ENCODE data around the gene RAX2. TPM values are rescaled to one million over a fixed set of nuclear protein-coding genes. Genes with fewer than 3 reads are reported as not detected.

The RAX2 gene
- total and polyA plus RNA-seq, 2 of the 8 experiments (the other 6 are each of a cell fraction or from before 2014, with no cell fraction given): 0.08 TPM; not detected in 1

- no peak for FAIRE-seq
- peak overlapping the region; percentile 32 to 59 (median 44) for H3K4me3 ChIP-seq (ENCODE audit: extremely low read depth in 1 of 4, insufficient read depth in 2 of 4, low read depth in 3 of 4, low read length in 4 of 4)
- TF ChIP-seq POLR2A (IDR thresholded peaks at IDR 0.05; ENCODE audit: control extremely low read depth in 1 of 2, low read depth in 2 of 2, low read length in 2 of 2) (no peak), CEBPB (IDR thresholded peaks at IDR 0.05; ENCODE audit: low read depth, low read length) (no peak), ATF3 (IDR thresholded peaks at IDR 0.05; ENCODE audit: insufficient read depth, low read depth, low read length) (no peak), ATF2 (IDR thresholded peaks at IDR 0.05; ENCODE audit: low read length) (no peak), CHD1 (IDR thresholded peaks at IDR 0.05; ENCODE audit: low read depth, low read length) (no peak), KDM4A (IDR thresholded peaks at IDR 0.05; ENCODE audit: low read depth, low read length, severe bottlenecking) (peak; percentile 50), USF2 (IDR thresholded peaks at IDR 0.05; ENCODE audit: low read length) (no peak), RBBP5 (IDR thresholded peaks at IDR 0.05; ENCODE audit: borderline replicate concordance, low read depth, low read length) (no peak)
Observed at GRCh38 chr19:3801412-3802096, 29.5 kb upstream of the RAX2 start.

More at GRCh38 chr19:3801412-3802096, 29.5 kb upstream of the RAX2 start:
- no peak overlapping the region for H2BK20ac ChIP-seq (ENCODE audit: low read length)
- no peak overlapping the region for H4K91ac ChIP-seq (replicated peaks; ENCODE audit: insufficient read length, low read length)
- H3K79me2 ChIP-seq (ENCODE audit: control insufficient read depth in 1 of 2, insufficient read depth in 2 of 2, low read length in 2 of 2): no peaks in the 10 kb centered on the region
- H3K27ac ChIP-seq (ENCODE audit: low read depth, low read length): no peak overlapping the region
- H4K5ac ChIP-seq (ENCODE audit: insufficient read length, low read depth, low read length): no peak overlapping the region
- H3K9ac ChIP-seq (replicated peaks in 1 of 4; ENCODE audit: extremely low read depth in 1 of 4, low read depth in 3 of 4, low read length in 3 of 4): no peak overlapping the region
- no peaks in the 10 kb centered on the region for H4K20me1 ChIP-seq (replicated peaks in 1 of 2; ENCODE audit: control insufficient read depth in 1 of 2, insufficient read depth in 2 of 2, low read length in 2 of 2)
- no peak overlapping the region for H2AK5ac ChIP-seq (ENCODE audit: low read depth, low read length)
- H3K27me3 ChIP-seq (replicated peaks in 1 of 4; ENCODE audit: control insufficient read depth in 3 of 4, extremely low read depth in 1 of 4, insufficient read depth in 3 of 4, low read length in 3 of 4): peaks cover 0 to 6% (median 4%) of the 10 kb centered on the region in 4 experiments; a peak in 5 of 7 replicates
- no peaks in the 10 kb centered on the region for H3K36me3 ChIP-seq (ENCODE audit: control insufficient read depth in 2 of 4, insufficient read depth in 4 of 4, low read length in 3 of 4)
- 12% methylated on average over 30 of the region's 46 CpGs; no CpG with 5 or more reads in 1 of the 2 experiments for WGBS, 2 experiments (ENCODE audit: extremely low coverage in 1 of 2, insufficient coverage in 1 of 2, insufficient read length in 1 of 2, insufficient replicate concordance in 2 of 2, low coverage in 1 of 2, low lambda C conversion rate in 2 of 2, missing lambda C conversion rate in 1 of 2)
- H2BK120ac ChIP-seq (replicated peaks; ENCODE audit: low read depth, low read length): no peak overlapping the region
- H3K23me2 ChIP-seq (ENCODE audit: low read depth, low read length): peaks cover 6% of the 10 kb centered on the region; the same call in 1 of the 2 replicates
- CTCF ChIA-PET (ENCODE audit: partially characterized antibody): no interaction called here
- H3K9me3 ChIP-seq (ENCODE audit: insufficient read depth in 2 of 2, low read depth in 1 of 2, low read length in 1 of 2): peaks cover 3 to 4% of the 10 kb centered on the region in 2 experiments; a peak in 2 of 4 replicates
- H3K23ac ChIP-seq (ENCODE audit: insufficient read length): no peak overlapping the region
- H3K4me2 ChIP-seq (ENCODE audit: insufficient read depth in 1 of 2, low read depth in 2 of 2, low read length in 2 of 2): peak overlapping the region; percentile 81 to 90
- no peak overlapping the region for H3K56ac ChIP-seq (replicated peaks; ENCODE audit: insufficient read length, low read depth, low read length)
- H2BK12ac ChIP-seq (ENCODE audit: low read depth, low read length): no peak overlapping the region
- H2AFZ ChIP-seq (ENCODE audit: low read length): no peak overlapping the region
- H4K8ac ChIP-seq (ENCODE audit: extremely low read depth, insufficient read depth, low read length): peak overlapping the region; percentile 35; the same call in 1 of the 2 replicates
- POLR2A ChIA-PET (ENCODE audit: partially characterized antibody): no interaction called here
- H2BK5ac ChIP-seq (ENCODE audit: low read depth, low read length): no peak overlapping the region
- H3K18ac ChIP-seq (ENCODE audit: extremely low read depth, low read length): no peak overlapping the region
- DNase-seq (ENCODE audit: low read depth in 1 of 2, low spot score in 2 of 2): peak in 1 of 2 experiments; percentile 81
- H2BK15ac ChIP-seq (ENCODE audit: low read length): no peak overlapping the region
- no peak overlapping the region for H3K4ac ChIP-seq (replicated peaks; ENCODE audit: insufficient read length, low read depth, low read length)
- no peak overlapping the region for H3K14ac ChIP-seq (ENCODE audit: insufficient read length)
- H3K4me1 ChIP-seq (replicated peaks in 1 of 4; ENCODE audit: control insufficient read depth in 3 of 4, insufficient read depth in 4 of 4, low read length in 3 of 4): peaks cover 0 to 3% (median 1%) of the 10 kb centered on the region in 4 experiments; a peak in 3 of 7 replicates
- H3K79me1 ChIP-seq (ENCODE audit: low read depth, low read length): no peaks in the 10 kb centered on the region
